HS-5 (cell line): Measurements from ENCODE around the gene KIF1A.

Experiments
- DNase-seq: peaks from one replicate; pipeline ENCODE4 v3.0.0-alpha.2; 2012; ENCODE audit warnings: low read depth

KIF1A gene

DNA sequence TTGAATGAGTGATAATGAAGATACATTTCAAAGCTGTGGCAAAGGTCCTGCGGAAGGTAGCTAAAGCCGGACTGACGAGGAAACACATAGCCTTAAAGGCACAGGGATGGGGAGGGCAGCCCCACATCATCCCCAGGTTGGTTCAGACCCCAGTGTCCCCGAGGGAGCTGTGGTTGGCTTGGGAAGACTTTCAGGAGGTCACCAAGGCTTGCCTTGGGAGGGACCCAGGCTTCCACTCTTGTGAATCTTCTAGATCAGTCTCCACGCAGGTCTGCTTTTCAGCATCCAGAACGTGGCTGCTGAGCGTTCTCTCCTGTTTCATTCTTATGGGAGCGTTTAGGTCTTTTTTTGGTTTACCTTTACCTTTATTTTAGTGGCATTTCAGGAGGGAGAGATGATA, 16.8 kb downstream of the KIF1A start:
- DNase-seq: no peak

DNA sequence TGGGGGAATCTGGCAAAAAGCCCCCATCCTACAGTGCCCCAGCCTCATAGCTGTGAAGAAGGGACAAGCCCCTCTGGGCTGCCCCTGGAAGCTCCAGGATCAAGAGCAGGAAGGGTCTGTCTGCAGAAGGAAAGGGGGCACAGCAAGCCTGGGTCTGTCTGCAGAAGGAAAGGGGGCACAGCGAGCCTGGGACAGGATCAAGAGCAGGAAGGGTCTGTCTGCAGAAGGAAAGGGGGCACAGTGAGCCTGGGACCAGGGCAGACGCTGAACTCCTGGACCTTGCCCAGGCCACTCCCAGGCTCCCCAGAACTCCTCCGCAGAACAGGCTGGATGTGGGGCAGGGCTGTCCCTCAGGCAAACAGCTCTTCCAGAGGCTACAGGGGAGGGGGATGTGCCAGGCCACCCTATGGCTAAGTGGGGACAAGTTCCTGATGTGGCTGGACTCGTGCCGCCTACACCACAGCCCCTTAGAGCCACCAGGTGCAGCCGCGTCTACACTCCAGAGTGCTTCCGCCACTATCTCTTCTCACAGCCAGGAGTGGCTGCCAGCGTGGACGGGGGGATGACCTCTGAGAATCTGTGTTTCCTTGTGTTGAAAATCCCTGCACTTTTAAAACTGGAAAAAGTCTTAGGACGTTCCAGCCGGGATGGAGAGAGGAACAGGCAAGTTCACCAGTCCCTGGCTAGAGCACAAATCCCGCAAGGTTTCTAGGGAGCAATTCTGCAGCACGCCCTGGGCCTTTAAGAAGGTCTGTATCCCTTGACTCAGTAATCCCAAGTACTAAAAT, 20.8 kb downstream of the KIF1A start:
- DNase-seq: no peak

GRCh38 chr2:240798327-240798905, 21.6 kb downstream of the KIF1A start:
- no peak for DNase-seq

- no peak for DNase-seq
Measured at GRCh38 chr2:240797914-240798313, 22.1 kb downstream of the KIF1A start.

- no peak for DNase-seq
Measured at GRCh38 chr2:240797500-240797895, 22.5 kb downstream of the KIF1A start.

- DNase-seq: no peak
Measured at GRCh38 chr2:240796543-240797499, 23.2 kb downstream of the KIF1A start.

DNA sequence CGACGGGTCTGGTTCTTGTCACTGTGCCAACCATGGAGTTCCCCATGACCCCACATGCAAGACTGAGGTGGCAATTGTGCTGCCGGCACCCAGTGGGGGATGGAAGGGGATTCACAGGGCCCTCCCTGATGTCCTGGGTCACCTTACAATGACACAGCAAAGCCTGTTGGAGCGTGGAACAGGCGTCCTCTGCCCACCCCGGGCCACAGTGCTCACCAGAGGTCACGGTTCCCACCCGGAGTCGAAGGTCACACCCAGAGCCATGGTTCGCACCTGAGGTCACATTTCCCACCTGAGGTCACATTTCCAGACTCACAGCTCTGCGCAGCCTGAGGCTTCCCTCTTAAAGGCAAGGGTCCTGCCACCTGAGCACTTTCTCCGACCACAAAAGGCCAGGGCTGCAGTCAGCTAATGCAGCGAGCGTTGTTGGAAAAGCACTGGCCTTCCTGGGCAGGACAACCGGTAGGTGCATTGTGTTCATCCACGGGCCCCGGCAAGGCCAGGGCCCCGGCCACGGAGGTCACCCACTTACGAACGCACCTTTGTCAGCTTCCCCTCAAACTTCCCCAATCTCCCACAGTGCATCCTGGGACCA, 24.0 kb downstream of the KIF1A start:
- no peak for DNase-seq

DNA sequence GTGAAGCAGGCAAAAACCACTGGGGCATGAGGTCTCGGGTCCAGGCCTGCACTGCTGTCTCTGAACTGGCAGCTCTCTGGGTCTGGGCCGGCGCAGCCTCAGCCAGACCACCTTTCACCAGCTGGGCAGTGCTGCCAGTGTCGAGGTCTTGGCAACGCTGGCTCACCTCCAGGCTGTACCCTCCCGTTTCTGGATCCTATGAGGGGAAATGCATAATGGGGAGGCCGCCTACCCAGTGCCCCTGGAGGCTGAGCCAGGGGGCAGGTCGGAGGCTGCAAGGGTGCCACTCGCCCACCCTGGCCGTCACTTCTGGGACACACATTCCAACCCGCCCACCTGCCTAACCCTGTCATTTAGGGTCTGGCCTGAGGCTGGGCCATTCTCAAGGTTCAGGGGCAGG, 24.6 kb downstream of the KIF1A start:
- DNase-seq: no peak

DNA sequence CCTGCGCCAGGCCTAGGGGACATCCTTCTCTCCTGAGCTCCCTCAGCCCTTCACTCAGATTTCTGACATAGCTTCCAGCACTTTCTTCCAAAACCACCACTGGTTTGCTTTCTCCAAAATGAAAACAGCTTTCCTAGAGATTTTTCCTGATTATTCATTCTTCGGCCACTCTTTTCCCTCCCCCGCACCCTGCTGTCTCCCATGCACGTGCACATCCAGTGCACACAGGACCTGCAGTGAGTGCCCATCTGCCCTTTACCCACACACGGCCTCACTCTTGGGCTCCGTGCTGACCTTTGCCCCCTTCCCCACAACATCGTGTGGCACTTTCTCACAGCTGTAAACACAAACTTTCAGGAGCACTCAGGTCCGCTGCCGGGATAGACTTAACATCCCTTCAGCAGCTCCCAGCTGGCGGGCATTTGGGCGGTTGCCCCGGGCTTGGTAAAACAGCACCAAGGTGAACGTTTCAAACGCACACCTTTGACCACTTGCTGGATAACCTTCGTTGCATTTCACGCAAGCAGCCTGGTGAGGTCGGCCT, 25.8 kb downstream of the KIF1A start:
- no peak for DNase-seq

GRCh38 chr2:240793313-240794177, 26.5 kb downstream of the KIF1A start:
- DNase-seq: no peak

DNA sequence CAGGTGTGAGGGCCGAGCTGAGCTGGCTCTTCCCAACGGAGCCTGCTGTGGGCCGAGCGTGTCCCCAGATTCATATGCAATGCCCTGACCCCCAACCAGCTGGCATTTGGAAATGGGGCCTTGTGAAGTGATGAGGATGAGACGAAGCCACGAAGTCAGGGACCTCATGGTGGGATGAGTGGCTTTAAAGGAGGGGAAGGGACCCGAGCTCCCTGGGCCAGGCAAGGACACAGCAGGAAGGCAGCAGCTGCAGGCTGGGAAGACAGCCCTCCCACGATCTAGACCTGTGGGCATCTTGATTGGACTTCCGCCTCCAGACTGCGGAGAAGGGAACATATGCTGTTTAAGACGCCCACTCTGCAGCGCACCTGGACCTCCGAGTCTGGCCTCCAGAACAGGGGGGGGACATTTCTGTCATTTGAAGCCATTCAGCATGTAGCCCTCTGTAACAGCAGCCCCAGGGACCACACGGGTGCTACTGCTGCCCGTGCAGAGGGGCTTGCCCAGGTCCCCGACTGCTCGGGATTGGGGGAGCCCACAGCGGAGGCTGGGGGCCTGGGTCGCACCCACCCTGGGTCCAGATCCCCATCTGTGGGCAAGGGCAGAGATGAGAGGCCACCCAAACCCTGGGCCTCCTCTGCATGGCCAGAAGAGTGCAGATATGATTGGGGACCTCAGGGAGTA, 27.2 kb downstream of the KIF1A start:
- no peak for DNase-seq

- DNase-seq: no peak
Measured at GRCh38 chr2:240791821-240792628, 28.0 kb downstream of the KIF1A start.

DNA sequence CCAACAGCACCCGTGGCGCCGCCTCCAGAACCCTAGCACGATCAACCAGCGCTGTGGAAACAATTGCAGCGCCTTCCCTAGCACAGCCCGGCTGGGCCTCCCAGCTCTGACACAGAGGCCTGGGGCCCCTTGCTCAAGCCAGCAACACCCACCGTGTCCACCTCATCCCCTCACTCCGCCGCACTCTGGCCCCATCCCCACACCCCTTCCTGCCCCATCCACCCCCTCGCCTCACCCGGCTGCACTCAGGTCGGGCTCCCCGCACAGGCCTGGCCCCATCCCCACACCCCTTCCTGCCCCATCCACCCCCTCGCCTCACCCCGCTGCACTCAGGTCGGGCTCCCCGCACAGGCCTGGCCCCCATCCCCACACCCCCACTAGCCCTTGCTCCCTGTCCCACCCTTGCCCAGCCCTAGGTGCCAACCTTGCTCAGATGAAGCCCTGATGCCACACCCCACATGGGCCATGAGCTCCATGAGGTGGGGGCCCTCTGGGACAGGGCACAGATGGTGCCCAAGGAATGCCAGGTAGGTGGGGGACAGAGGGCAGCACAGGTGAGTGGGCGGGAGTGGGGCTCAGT, 28.7 kb downstream of the KIF1A start:
- no peak for DNase-seq

- DNase-seq: no peak
Measured at GRCh38 chr2:240790370-240791220, 29.4 kb downstream of the KIF1A start.

DNA sequence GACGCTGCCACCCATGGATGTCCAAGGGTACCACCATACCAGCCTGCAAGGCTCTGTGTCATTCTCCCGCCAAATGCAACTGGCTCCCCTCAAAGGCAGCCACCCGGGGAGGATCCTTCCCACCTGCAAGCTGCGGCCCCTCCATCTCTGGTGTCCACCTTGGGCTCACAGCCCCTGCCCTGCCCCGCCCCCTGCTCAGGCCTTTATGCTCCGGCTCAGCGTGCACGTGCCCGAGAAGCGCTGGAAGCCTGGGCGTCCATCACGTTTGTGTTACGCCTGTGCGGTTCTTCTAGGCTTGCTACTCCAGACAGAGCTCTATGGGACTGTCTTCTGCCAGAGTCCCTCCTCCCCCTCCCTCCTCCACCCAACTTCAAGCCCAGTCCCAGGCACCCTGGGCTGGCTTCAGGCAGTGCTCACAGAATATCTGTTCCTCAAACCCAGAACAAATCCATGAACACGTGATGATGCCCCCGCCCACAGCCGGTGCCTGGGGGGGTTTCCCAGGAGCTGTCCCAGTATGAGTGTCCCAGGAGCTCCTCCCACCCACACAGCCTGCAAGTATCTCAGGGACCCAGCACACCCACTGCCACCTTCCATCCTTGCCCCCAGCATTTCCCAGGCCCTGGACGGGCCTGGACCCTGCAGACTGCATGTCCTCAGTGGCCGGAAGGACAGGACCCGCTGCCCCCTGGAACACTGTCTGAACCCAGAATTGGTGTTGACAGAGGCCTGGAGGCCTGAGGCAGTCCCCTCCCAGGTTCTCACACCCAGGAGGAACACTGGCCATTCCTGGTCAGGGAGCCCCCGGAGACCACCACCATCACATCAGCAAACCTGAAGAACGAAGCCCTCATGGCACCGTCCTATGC, 30.3 kb downstream of the KIF1A start:
- no peak for DNase-seq

GRCh38 chr2:240789051-240789453, 31.0 kb downstream of the KIF1A start:
- DNase-seq: no peak

DNA sequence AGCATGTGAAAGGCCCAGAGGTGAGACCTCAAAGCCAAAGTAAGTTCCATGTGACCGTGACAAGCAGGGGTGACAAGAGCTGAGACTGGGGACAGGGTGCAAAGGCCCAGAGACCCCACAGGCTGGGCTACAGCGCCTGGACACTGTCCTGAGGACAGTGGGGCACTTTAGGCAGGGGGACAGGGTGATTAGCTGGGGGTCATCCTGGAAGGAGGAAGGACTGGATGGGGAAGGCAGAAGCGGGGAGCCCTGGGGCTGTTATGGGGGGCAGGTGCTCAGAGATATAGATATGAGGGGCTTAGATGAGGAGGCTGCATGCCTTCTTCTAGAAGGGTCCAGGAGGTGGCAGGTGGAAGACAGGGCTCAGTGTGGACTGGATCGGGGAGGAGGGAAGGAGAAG, 31.5 kb downstream of the KIF1A start:
- no peak for DNase-seq
